ENCODE results near the gene HERC4. TPM values are rescaled to one million over a fixed set of nuclear protein-coding genes. Genes with fewer than 3 reads are reported as not detected.

Gene HERC4
- total RNA-seq, 2 experiments from 2014 or later = 46.0 to 46.8 TPM

- Histone ChIP-seq H3K27me3 (ENCODE audit: control insufficient read depth in 1 of 2, insufficient read depth in 2 of 2, low read length in 2 of 2) (no peaks in the 10 kb centered on the region), H3K4me3 (ENCODE audit: low read length) (no peak overlapping the region), H3K4me1 (ENCODE audit: insufficient read depth, low read length) (no peaks in the 10 kb centered on the region), H3K27ac (ENCODE audit: low read depth in 1 of 2, low read length in 2 of 2) (no peak overlapping the region), H3K9me3 (ENCODE audit: control insufficient read depth in 1 of 2, insufficient read depth in 1 of 2, low read length in 2 of 2) (no peaks in the 10 kb centered on the region), H3K36me3 (ENCODE audit: insufficient read depth, low read length) (peaks cover 45% of the 10 kb centered on the region)
- DNase-seq (no peak), ATAC-seq (ENCODE audit: poor library complexity) (no peak)
- H3K27ac Mint-ChIP-seq = no peak overlapping the region
- no peaks in the 10 kb centered on the region for H3K27me3 Mint-ChIP-seq
- intact Hi-C loops (cut with DNase I, micrococcal nuclease) = no loop called here
- H3K4me3 Mint-ChIP-seq = no peak overlapping the region
- H3K36me3 Mint-ChIP-seq (ENCODE audit: low read depth) = peaks cover 90% of the 10 kb centered on the region
- CTCF ChIA-PET = no interaction called here
- TF ChIP-seq, protein P1, sequence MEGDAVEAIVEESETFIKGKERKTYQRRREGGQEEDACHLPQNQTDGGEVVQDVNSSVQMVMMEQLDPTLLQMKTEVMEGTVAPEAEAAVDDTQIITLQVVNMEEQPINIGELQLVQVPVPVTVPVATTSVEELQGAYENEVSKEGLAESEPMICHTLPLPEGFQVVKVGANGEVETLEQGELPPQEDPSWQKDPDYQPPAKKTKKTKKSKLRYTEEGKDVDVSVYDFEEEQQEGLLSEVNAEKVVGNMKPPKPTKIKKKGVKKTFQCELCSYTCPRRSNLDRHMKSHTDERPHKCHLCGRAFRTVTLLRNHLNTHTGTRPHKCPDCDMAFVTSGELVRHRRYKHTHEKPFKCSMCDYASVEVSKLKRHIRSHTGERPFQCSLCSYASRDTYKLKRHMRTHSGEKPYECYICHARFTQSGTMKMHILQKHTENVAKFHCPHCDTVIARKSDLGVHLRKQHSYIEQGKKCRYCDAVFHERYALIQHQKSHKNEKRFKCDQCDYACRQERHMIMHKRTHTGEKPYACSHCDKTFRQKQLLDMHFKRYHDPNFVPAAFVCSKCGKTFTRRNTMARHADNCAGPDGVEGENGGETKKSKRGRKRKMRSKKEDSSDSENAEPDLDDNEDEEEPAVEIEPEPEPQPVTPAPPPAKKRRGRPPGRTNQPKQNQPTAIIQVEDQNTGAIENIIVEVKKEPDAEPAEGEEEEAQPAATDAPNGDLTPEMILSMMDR (IDR thresholded peaks at IDR 0.05) = no peak
- no peaks in the 10 kb centered on the region for H3K9me3 Mint-ChIP-seq
- POLR2A ChIA-PET = no interaction called here
- peaks cover 19% of the 10 kb centered on the region for H3K4me1 Mint-ChIP-seq (ENCODE audit: low read depth)
Measured at GRCh38 chr10:67965456-67965855, 109.6 kb downstream of the HERC4 start.

- H3K27me3 Mint-ChIP-seq = no peaks in the 10 kb centered on the region
- no peak overlapping the region for H3K4me3 Mint-ChIP-seq
- H3K9me3 ChIP-seq (ENCODE audit: control insufficient read depth in 1 of 2, insufficient read depth in 1 of 2, low read length in 2 of 2) = no peaks in the 10 kb centered on the region
- DNase-seq (no peak), ATAC-seq (ENCODE audit: poor library complexity) (no peak)
- H3K36me3 Mint-ChIP-seq (ENCODE audit: low read depth) = peaks cover 56% of the 10 kb centered on the region
- H3K27me3 ChIP-seq (ENCODE audit: control insufficient read depth in 1 of 2, insufficient read depth in 2 of 2, low read length in 2 of 2) = no peaks in the 10 kb centered on the region
- no peak overlapping the region for H3K27ac ChIP-seq (ENCODE audit: low read depth in 1 of 2, low read length in 2 of 2)
- H3K9me3 Mint-ChIP-seq = no peaks in the 10 kb centered on the region
- no peaks in the 10 kb centered on the region for H3K4me1 Mint-ChIP-seq (ENCODE audit: low read depth)
- POLR2A ChIA-PET = no interaction called here
- H3K4me3 ChIP-seq (ENCODE audit: low read length) = no peak overlapping the region
- H3K27ac Mint-ChIP-seq = no peak overlapping the region
- TF ChIP-seq, protein P1 (IDR thresholded peaks at IDR 0.05) = no peak
- intact Hi-C loops (cut with DNase I, micrococcal nuclease) = no loop called here
- no peaks in the 10 kb centered on the region for H3K4me1 ChIP-seq (ENCODE audit: insufficient read depth, low read length)
- CTCF ChIA-PET = interaction anchor here (1.2 kb wide), 1 partner anchor 8 kb away, joined by 3 read pairs; no protein-coding TSS in a partner anchor
- H3K36me3 ChIP-seq (ENCODE audit: insufficient read depth, low read length) = peaks cover 25% of the 10 kb centered on the region
Measured at GRCh38 chr10:67959839-67960476, 115.1 kb downstream of the HERC4 start.

- intact Hi-C loops (cut with DNase I, micrococcal nuclease) = no loop called here
- Mint-ChIP-seq H3K9me3 (no peaks in the 10 kb centered on the region), H3K27ac (no peak overlapping the region), H3K4me1 (ENCODE audit: low read depth) (no peaks in the 10 kb centered on the region), H3K36me3 (ENCODE audit: low read depth) (peaks cover 55% of the 10 kb centered on the region), H3K4me3 (no peak overlapping the region), H3K27me3 (no peaks in the 10 kb centered on the region)
- TF ChIP-seq, protein P1 (IDR thresholded peaks at IDR 0.05) = no peak
- H3K27ac ChIP-seq (ENCODE audit: low read depth in 1 of 2, low read length in 2 of 2) = no peak overlapping the region
- H3K36me3 ChIP-seq (ENCODE audit: insufficient read depth, low read length) = peaks cover 46% of the 10 kb centered on the region
- POLR2A ChIA-PET = no interaction called here
- no peak overlapping the region for H3K4me3 ChIP-seq (ENCODE audit: low read length)
- H3K4me1 ChIP-seq (ENCODE audit: insufficient read depth, low read length) = no peaks in the 10 kb centered on the region
- no peaks in the 10 kb centered on the region for H3K9me3 ChIP-seq (ENCODE audit: control insufficient read depth in 1 of 2, insufficient read depth in 1 of 2, low read length in 2 of 2)
- CTCF ChIA-PET = no interaction called here
- no peaks in the 10 kb centered on the region for H3K27me3 ChIP-seq (ENCODE audit: control insufficient read depth in 1 of 2, insufficient read depth in 2 of 2, low read length in 2 of 2)
- no peak for DNase-seq
- no peak for ATAC-seq (ENCODE audit: poor library complexity)
Measured at GRCh38 chr10:67955614-67956013, 119.5 kb downstream of the HERC4 start.

All from CD4-positive, alpha-beta T cell (primary cell).